GM12878 (cell line): ENCODE data around the gene MAP2K1. TPM values are rescaled to one million over a fixed set of nuclear protein-coding genes. Genes with fewer than 3 reads are reported as not detected.

ENCODE experiments used
- ATAC-seq: fragments of 200-7000 bp; cut with Tn5 transposase; 3 replicates; pipeline ENCODE4 v1.9.1; 2020; ENCODE audit warnings: mild to moderate bottlenecking, moderate library complexity
- BruUV-seq: library from RNA; stranded (reverse); fragments of 400-500 nt; replicated peaks from 2 replicates; lab custom pipeline; 2021; lab: Mats Ljungman, UMichigan
- CTCF ChIA-PET: fragments of 300-600 bp; sonication (Branson Sonifier 250); formaldehyde crosslinking; extraction: SDS; loops from one replicate; lab custom pipeline; 2021; ENCODE audit warnings: inconsistent platforms; lab: Yijun Ruan, JAX
- POLR2A ChIA-PET: fragments of 350-600 bp; formaldehyde crosslinking; extraction: SDS; loops from one replicate; lab custom pipeline; 2021; ENCODE audit warnings: inconsistent platforms; lab: Charles Lee
- RAD21 ChIA-PET: fragments of 300-600 bp; sonication (Branson Sonifier 250); formaldehyde crosslinking; loops from one replicate; lab custom pipeline; 2023; ENCODE audit warnings: antibody characterized with exemption; ENCODE audit not compliant: unreplicated experiment; lab: Charles Lee
- SMC1A ChIA-PET: fragments of 300-600 bp; sonication (Branson Sonifier 250); formaldehyde crosslinking; loops from one replicate; lab custom pipeline; 2023; ENCODE audit not compliant: unreplicated experiment, uncharacterized antibody; lab: Charles Lee
- DNase-seq: peaks from one replicate; pipeline ENCODE4 v3.0.0-alpha.2; 2011; ENCODE audit warnings: low read depth, low spot score
- FAIRE-seq: peaks from 3 replicates; lab custom pipeline; 2011; peaks lifted over from hg19 to GRCh38; lab: Jason Lieb, UNC
- H2AFZ ChIP-seq: 2 replicates; pipeline ENCODE4 v1.6.0; 2011; ENCODE audit warnings: low read depth, low read length, control low read depth; ENCODE audit not compliant: control insufficient read depth
- H3K27ac ChIP-seq: 2 replicates; pipeline ENCODE4 v1.5.1; 2011; ENCODE audit warnings: control low read depth; ENCODE audit not compliant: control insufficient read depth, insufficient read depth
- H3K27me3 ChIP-seq, 2 experiments: replicated peaks in 1 of 2; 2 replicates each; pipeline versions ENCODE4 v1.6.0 to v1.6.1; 2011; ENCODE audit warnings: low read length in 1 of 2; ENCODE audit not compliant: control insufficient read depth in 2 of 2, insufficient read depth in 2 of 2
- H3K36me3 ChIP-seq, 2 experiments: 2 replicates each; pipeline ENCODE4 v1.5.1; 2011; ENCODE audit warnings: low read length in 1 of 2; ENCODE audit not compliant: control insufficient read depth in 2 of 2, insufficient read depth in 2 of 2
- H3K4me1 ChIP-seq: 2 replicates; pipeline ENCODE4 v1.6.1; 2011; ENCODE audit warnings: mild to moderate bottlenecking, low read length, moderate library complexity, mixed read lengths; ENCODE audit not compliant: control insufficient read depth, insufficient read depth
- H3K4me2 ChIP-seq: 2 replicates; pipeline ENCODE4 v1.6.0; 2011; ENCODE audit warnings: control low read depth; ENCODE audit not compliant: control insufficient read depth, insufficient read depth
- H3K4me3 ChIP-seq: fragments of 200-600 bp; sonication (generic); 2 replicates; pipeline ENCODE4 v1.5.1; 2016
- H3K79me2 ChIP-seq: 2 replicates; pipeline ENCODE4 v1.6.0; 2011; ENCODE audit warnings: low read length; ENCODE audit not compliant: control insufficient read depth, insufficient read depth
- H3K9ac ChIP-seq: 2 replicates; pipeline ENCODE4 v1.8.0; 2011; ENCODE audit warnings: low read length, control low read depth, mixed read lengths; ENCODE audit not compliant: control insufficient read depth, insufficient read depth
- H3K9me3 ChIP-seq: replicated peaks from 3 replicates; pipeline ENCODE4 v1.5.1; 2011; ENCODE audit warnings: mild to moderate bottlenecking, low read length; ENCODE audit not compliant: control insufficient read depth, insufficient read depth
- H4K20me1 ChIP-seq: 2 replicates; pipeline ENCODE4 v1.6.0; 2011; ENCODE audit not compliant: control insufficient read depth, insufficient read depth
- ELK1 ChIP-seq: IDR thresholded peaks from 2 replicates; pipeline ENCODE4 v1.6.1; 2012; ENCODE audit warnings: low read depth, low read length, improper control_type of control experiment
- GABPA ChIP-seq: IDR thresholded peaks from 2 replicates; pipeline ENCODE4 v1.6.1; 2014; ENCODE audit warnings: antibody characterized with exemption, low read depth, mild to moderate bottlenecking, inconsistent platforms
- MYB ChIP-seq: fragments of 150-350 bp; IDR thresholded peaks from 2 replicates; pipeline ENCODE4 v1.6.1; 2014; ENCODE audit warnings: mild to moderate bottlenecking, low read depth, low read length, borderline replicate concordance
- NFIC ChIP-seq: IDR thresholded peaks from 2 replicates; pipeline ENCODE4 v1.6.1; 2012; ENCODE audit warnings: low read depth, mild to moderate bottlenecking, inconsistent platforms, low read length, moderate library complexity
- NKRF ChIP-seq: fragments of 450-650 bp; conservative IDR thresholded peaks from 2 replicates; pipeline ENCODE4 v1.6.1; 2017; ENCODE audit warnings: mild to moderate bottlenecking, moderate library complexity
- PBX3 ChIP-seq: IDR thresholded peaks from 2 replicates; pipeline ENCODE4 v1.6.1; 2011; ENCODE audit warnings: mild to moderate bottlenecking, low read depth, low read length, moderate library complexity; ENCODE audit not compliant: insufficient replicate concordance
- RAD21 ChIP-seq: IDR thresholded peaks from 2 replicates; pipeline ENCODE4 v1.6.1; 2011; ENCODE audit warnings: mild to moderate bottlenecking, low read depth, low read length, moderate library complexity; ENCODE audit not compliant: insufficient read depth
- SIX5 ChIP-seq: IDR thresholded peaks from 2 replicates; pipeline ENCODE4 v1.6.1; 2011; ENCODE audit warnings: mild to moderate bottlenecking, low read depth, low read length, moderate library complexity; ENCODE audit not compliant: severe bottlenecking
- SMC3 ChIP-seq: IDR thresholded peaks from 2 replicates; pipeline ENCODE4 v1.6.1; 2011; ENCODE audit warnings: low read length, improper control_type of control experiment, borderline replicate concordance
- SREBF1 ChIP-seq: IDR thresholded peaks from 2 replicates; pipeline ENCODE4 v1.6.1; 2012; ENCODE audit warnings: mild to moderate bottlenecking, low read length
- TCF3 ChIP-seq: IDR thresholded peaks from 2 replicates; pipeline ENCODE4 v1.6.1; 2012; ENCODE audit warnings: low read depth, mild to moderate bottlenecking, low read length, borderline replicate concordance; ENCODE audit not compliant: insufficient read depth
- YY1 ChIP-seq: IDR thresholded peaks from 2 replicates; pipeline ENCODE4 v1.6.1; 2011; ENCODE audit warnings: low read depth, mild to moderate bottlenecking, low read length
- ZSCAN29 ChIP-seq: fragments of 450-650 bp; IDR thresholded peaks from 2 replicates; pipeline ENCODE4 v1.6.1; 2017; ENCODE audit warnings: mild to moderate bottlenecking, moderate library complexity
- WGBS: methylation state at CpG from one replicate; pipeline ENCODE4 v1.1.6; 2016; ENCODE audit warnings: low lambda C conversion rate; ENCODE audit not compliant: insufficient replicate concordance, insufficient coverage; ENCODE audit errors: missing lambda C conversion rate; 5-methylcytosine and 5-hydroxymethylcytosine counted together
- in situ Hi-C: fragments of 300-500 bp; cut with MboI; formaldehyde crosslinking; loops from 9 replicates; pipeline ENCODE4 v1.14.3; 2018; ENCODE audit warnings: mixed read lengths
- intact Hi-C: fragments of 100-400 bp; cut with micrococcal nuclease; formaldehyde crosslinking; loops from one replicate; pipeline ENCODE4 v1.14.2; 2022; ENCODE audit not compliant: unreplicated experiment
- polyA plus RNA-seq, 11 experiments: library from polyadenylated mRNA; depleted of rRNA in 4 of 11; unstranded in 6 of 11; stranded (reverse) in 5 of 11; fragments of >200 nt; fragmentation: Nextera tagmentation in 4 of 11; fragmentation: Illumina TruSeq in 1 of 11; extraction: Ambion mirVana in 4 of 11; extraction: Trizol in 1 of 11; gene quantifications; 1 replicate in 1 of 11; 2 replicates in 10 of 11; pipeline versions ENCODE4 v1.2.1 to v1.2.3, GENCODE V29; 2011 to 2016; ENCODE audit warnings: inconsistent platforms in 2 of 11, missing spikeins in 2 of 11, low read depth in 1 of 11
- total RNA-seq, 4 experiments: library from RNA; depleted of rRNA in 3 of 4; stranded (reverse); fragments of >200 nt in 3 of 4; fragmentation: Illumina TruSeq in 1 of 4; extraction: Trizol in 1 of 4; gene quantifications; 2 replicates each; pipeline versions ENCODE4 v1.2.1 to v1.2.3, GENCODE V29; 2013 to 2021

The MAP2K1 gene
- total and polyA plus RNA-seq, 10 of the 15 experiments (the other 5 are each of a cell fraction or from before 2014, with no cell fraction given): 11.2 to 112 (median 56.6) TPM

- H3K27ac ChIP-seq: no peak overlapping the region
- SMC1A ChIA-PET: no interaction called here
- FAIRE-seq: no peak
- CTCF ChIA-PET: no interaction called here
- no peaks in the 10 kb centered on the region for H3K27me3 ChIP-seq
- no TSS peak for BruUV-seq
- in situ Hi-C loops (no loop called here), intact Hi-C loops (no loop called here)
- no peak overlapping the region for H3K4me3 ChIP-seq
- no peak for DNase-seq
- TF ChIP-seq RAD21: no peak
- H2AFZ ChIP-seq: no peak overlapping the region
- no peak overlapping the region for H3K4me2 ChIP-seq
- RAD21 ChIA-PET: no interaction called here
- H3K9ac ChIP-seq: no peak overlapping the region
- no peaks in the 10 kb centered on the region for H4K20me1 ChIP-seq
- no peak for ATAC-seq
- 79% methylated on average over 3 of the region's 3 CpGs for WGBS
- no peaks in the 10 kb centered on the region for H3K4me1 ChIP-seq
- POLR2A ChIA-PET: no interaction called here
- H3K79me2 ChIP-seq: no peaks in the 10 kb centered on the region
- H3K36me3 ChIP-seq: peaks cover 0 to 6% of the 10 kb centered on the region in 2 experiments; a peak in 3 of 4 replicates
- no peaks in the 10 kb centered on the region for H3K9me3 ChIP-seq
These were observed 127.9 kb downstream of the MAP2K1 start for GRCh38 chr15:66514586-66514985.

- ChIA-PET CTCF (no interaction called here), RAD21 (no interaction called here), SMC1A (interaction anchor here (0.9 kb wide), 1 partner anchor 91 kb away, joined by 3 read pairs; no protein-coding TSS in a partner anchor), POLR2A (no interaction called here)
- no peaks in the 10 kb centered on the region for H3K79me2 ChIP-seq
- no peak overlapping the region for H3K4me2 ChIP-seq
- WGBS: 97% methylated on average over 2 of the region's 2 CpGs
- H4K20me1 ChIP-seq: no peaks in the 10 kb centered on the region
- in situ Hi-C loops (no loop called here), intact Hi-C loops (no loop called here)
- no peaks in the 10 kb centered on the region for H3K4me1 ChIP-seq
- H3K9me3 ChIP-seq: no peaks in the 10 kb centered on the region
- DNase-seq: no peak
- H3K27me3 ChIP-seq: no peaks in the 10 kb centered on the region
- no peak overlapping the region for H3K27ac ChIP-seq
- FAIRE-seq: no peak
- no peak overlapping the region for H3K9ac ChIP-seq
- H3K4me3 ChIP-seq: no peak overlapping the region
- H3K36me3 ChIP-seq: peaks cover 1 to 4% of the 10 kb centered on the region in 2 experiments
- H2AFZ ChIP-seq: no peak overlapping the region
- ATAC-seq: no peak
- no TSS peak for BruUV-seq
- TF ChIP-seq GABPA (no peak), NKRF (no peak), ELK1 (no peak), PBX3 (no peak), ZSCAN29 (no peak), TCF3 (no peak), SIX5 (no peak), MYB (no peak), NFIC (no peak), YY1 (no peak), SREBF1 (no peak), SMC3 (no peak)
These were observed 129.2 kb downstream of the MAP2K1 start for GRCh38 chr15:66515901-66516322.
